GM13976 (cell line): ENCODE data around the gene POLR3E.
"Not testable (repeated sequence)": the region's sequence is repeated elsewhere in the genome, so short reads cannot be mapped to it uniquely, and the experiment has no call there.

Experiments
- DNase-seq: peaks from one replicate; pipeline ENCODE4 v3.0.0; 2012; ENCODE audit warnings: low spot score
- in situ Hi-C: fragments of 300-500 bp; cut with MboI; formaldehyde crosslinking; loops from one replicate; pipeline ENCODE4 v1.12.0; 2022; ENCODE audit warnings: low sequenced_read_pairs, mixed read lengths, inconsistent platforms; ENCODE audit not compliant: unreplicated experiment
- TF ChIP-seq, protein P1 (sequence below): IDR thresholded peaks from 2 replicates; pipeline ENCODE4 v1.5.1; 2012; ENCODE audit warnings: borderline replicate concordance, mild to moderate bottlenecking; ENCODE audit not compliant: insufficient read depth; ENCODE audit errors: extremely low read depth, missing control alignments, control extremely low read depth

POLR3E gene

GRCh38 chr16:22366889-22367288 lies 69.7 kb downstream of the POLR3E start:
- in situ Hi-C loops, result no loop called here
- TF ChIP-seq, protein P1, sequence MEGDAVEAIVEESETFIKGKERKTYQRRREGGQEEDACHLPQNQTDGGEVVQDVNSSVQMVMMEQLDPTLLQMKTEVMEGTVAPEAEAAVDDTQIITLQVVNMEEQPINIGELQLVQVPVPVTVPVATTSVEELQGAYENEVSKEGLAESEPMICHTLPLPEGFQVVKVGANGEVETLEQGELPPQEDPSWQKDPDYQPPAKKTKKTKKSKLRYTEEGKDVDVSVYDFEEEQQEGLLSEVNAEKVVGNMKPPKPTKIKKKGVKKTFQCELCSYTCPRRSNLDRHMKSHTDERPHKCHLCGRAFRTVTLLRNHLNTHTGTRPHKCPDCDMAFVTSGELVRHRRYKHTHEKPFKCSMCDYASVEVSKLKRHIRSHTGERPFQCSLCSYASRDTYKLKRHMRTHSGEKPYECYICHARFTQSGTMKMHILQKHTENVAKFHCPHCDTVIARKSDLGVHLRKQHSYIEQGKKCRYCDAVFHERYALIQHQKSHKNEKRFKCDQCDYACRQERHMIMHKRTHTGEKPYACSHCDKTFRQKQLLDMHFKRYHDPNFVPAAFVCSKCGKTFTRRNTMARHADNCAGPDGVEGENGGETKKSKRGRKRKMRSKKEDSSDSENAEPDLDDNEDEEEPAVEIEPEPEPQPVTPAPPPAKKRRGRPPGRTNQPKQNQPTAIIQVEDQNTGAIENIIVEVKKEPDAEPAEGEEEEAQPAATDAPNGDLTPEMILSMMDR, result no peak
- DNase-seq, result no peak

- in situ Hi-C loops, DNase-seq: not testable (repeated sequence)
Observed at GRCh38 chr16:22368200-22368826, 71.1 kb downstream of the POLR3E start.

DNA sequence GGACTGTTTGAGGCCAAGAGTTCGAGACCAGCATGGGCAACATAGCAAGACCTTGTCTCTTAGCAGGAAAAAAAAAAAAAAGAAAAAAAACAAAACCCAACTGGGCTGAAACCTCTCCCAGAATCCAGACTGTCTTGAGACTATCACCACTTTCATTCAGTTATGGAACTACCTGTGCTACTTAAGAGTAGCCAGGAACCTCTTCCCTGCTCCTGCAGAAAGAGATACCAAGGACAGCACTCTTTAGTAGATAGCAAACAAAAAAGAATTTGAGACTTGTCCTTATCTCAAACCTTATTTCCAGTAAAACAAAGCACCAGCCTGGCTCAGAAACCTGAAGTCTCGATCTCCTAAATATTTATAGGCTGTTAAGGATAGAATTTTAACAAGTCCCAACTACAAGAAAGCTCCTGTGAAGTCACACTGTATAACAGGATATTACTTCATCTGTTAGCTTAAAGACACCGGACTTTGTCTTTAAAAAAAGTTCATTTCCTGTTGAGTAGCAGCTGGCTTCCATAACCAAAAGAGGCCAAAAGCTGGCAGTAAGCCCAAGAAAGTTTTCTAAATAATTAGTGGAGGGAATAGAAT lies 72.1 kb downstream of the POLR3E start:
- TF ChIP-seq, protein P1, result no peak
- in situ Hi-C loops, result no loop called here
- DNase-seq, result no peak

DNA sequence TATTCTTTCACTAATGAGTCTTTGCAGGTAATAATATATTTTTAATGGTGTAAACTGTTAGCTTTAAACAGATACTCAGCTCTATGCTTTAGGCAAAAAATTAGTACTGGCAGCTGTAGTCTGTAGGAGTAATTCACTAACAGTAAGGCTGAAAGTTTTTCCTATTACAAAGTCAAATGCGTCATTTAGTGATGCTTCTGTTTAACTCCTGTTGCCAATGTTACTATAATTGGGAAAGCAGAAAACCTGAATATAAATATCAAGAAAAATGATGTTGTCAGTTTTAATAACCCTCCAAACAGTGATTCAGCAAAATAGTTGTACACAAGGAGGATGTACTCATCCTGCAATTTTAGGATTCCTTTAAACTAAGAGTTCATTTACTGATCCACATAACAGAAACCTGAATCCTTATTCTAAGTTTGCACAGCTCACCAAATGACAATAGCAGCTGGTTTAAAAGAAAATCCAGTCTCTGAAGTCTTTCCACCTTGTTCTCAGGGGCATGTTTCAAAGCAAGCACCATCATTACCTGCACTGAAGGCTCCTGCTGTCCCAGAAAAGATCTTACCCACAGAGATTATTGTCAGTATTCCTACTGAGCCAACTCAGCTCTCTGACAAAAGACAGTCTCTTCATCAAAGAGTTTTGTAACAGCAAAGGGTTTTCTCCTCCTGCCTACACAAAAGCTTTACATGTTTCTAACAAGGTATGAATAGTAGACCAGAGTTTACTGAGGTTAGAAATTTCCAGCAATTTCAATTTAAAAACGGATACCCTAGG lies 73.0 kb downstream of the POLR3E start:
- TF ChIP-seq, protein P1, result no peak
- no peak for DNase-seq

DNA sequence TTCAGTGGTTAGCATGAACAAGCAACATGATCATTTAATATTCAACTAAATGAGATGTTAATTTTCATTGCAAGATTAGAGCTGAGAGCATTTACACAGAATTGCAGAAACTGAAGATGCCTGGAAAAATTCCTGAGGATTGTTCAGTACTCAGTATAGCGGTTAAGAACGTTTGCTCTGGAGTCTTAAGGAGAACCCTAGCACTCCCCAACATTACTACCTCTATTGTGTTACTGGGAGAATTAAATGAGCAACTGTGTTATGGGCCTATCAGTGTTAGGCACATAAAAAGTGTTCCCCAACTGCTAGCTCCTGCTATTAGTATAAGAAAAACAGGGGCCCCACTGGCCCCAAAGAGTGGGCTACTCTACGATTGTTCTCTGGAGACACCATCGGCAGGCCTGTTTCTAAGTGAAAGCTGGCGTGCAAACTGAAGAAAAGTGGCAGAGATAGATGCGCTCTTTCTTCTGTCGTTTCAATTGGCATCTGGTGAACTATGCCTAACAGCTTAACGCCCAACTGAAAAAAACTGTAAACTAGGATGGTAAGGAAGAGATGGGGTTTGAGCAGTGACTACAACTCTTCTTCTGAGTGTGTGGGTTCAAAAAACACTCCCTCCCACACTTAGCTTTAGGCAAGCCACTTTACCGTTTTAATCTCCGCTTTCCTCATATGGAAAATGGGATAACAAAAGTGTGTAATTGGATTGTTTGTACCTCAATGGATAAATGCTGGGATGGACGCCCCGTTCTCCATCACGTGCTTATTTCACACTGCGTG lies 75.9 kb downstream of the POLR3E start:
- DNase-seq, result no peak
- TF ChIP-seq, protein P1, result no peak
- in situ Hi-C loops, result no loop called here

More for the DNA sequence above, 73.0 kb downstream of the POLR3E start:
- in situ Hi-C loops, result no loop called here

DNA sequence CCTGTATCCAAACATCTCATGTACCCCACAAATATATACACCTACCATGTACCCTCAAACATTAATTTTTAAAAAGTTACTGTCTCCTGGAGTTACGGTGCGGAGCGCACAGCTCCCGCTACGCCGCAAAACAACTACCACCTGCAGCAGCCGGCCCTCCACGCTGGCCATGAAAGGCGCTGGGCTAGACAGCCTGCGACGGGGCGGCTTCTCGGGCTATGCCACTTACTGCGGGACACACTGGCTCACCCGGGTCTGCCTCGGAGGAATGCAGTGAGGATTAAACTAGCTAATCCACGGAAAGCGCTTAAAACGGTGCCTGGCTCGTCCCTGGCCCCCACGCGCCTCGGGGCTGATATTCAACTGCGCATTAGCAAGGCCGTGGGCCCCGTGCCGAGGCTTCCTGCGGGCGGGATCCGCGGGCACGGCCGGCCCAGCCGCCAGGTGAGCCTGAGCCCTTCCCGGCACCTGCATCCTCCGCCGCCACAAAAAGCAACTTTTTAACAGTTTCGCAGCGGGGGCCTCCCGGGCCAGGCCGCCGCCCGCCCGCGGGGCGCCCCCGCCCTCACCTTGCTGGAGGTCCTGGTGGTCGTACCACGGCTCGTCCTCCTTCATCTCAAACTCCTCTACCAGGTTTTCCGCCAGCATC lies 76.6 kb downstream of the POLR3E start:
- TF ChIP-seq, protein P1, result no peak
- peak; percentile 38 for DNase-seq
- in situ Hi-C loops, result no loop called here
